ENCODE data around the gene TRIM24. TPM values are rescaled to one million over a fixed set of nuclear protein-coding genes. Genes with fewer than 3 reads are reported as not detected.

Gene TRIM24
- total and polyA plus RNA-seq, 2 of the 13 experiments (the other 11 are each of a cell fraction or from before 2014, with no cell fraction given) = 100 to 106 TPM

GRCh38 chr7:138565451-138566114, 105.5 kb downstream of the TRIM24 start (continued):
- no peak for TF ChIP-seq NFAT5 (CRISPR knock-in tag; IDR thresholded peaks at IDR 0.05)
- peak; percentile 67; the same call in 1 of the 2 replicates for TF ChIP-seq MEIS1 (CRISPR knock-in tag; IDR thresholded peaks at IDR 0.05; ENCODE audit: borderline replicate concordance)
- TF ChIP-seq HNRNPL (IDR thresholded peaks at IDR 0.05; ENCODE audit: low read depth, low read length) = no peak
- peak; percentile 86 for TF ChIP-seq ZMYM4 (CRISPR knock-in tag; IDR thresholded peaks at IDR 0.05)
- TF ChIP-seq NFE2 (CRISPR knock-in tag; IDR thresholded peaks at IDR 0.05) = no peak
- no peak for TF ChIP-seq ZNF775 (CRISPR knock-in tag; IDR thresholded peaks at IDR 0.05; ENCODE audit: borderline replicate concordance)
- TF ChIP-seq HNRNPH1 (optimal IDR thresholded peaks at IDR 0.05; ENCODE audit: low read depth, low read length) = no peak
- TF ChIP-seq ZNF224 (CRISPR knock-in tag; IDR thresholded peaks at IDR 0.05) = no peak
- TF ChIP-seq ZBTB42 (CRISPR knock-in tag; IDR thresholded peaks at IDR 0.05) = no peak
- no peak for TF ChIP-seq BRCA1 (CRISPR knock-in tag; IDR thresholded peaks at IDR 0.05)
- no peak for TF ChIP-seq ZNF891 (CRISPR knock-in tag; IDR thresholded peaks at IDR 0.05)
- no peak for TF ChIP-seq NFE2L1 (CRISPR knock-in tag; IDR thresholded peaks at IDR 0.05; ENCODE audit: borderline replicate concordance)
- peak; percentile 48; the same call in 1 of the 2 replicates for TF ChIP-seq GABPB1 (CRISPR knock-in tag; IDR thresholded peaks at IDR 0.05)
- 0 out of 2 replicates have a peak, but pooled peaks have one; percentile 69 for TF ChIP-seq KLF11 (CRISPR knock-in tag; IDR thresholded peaks at IDR 0.05)
- TF ChIP-seq RORA (CRISPR knock-in tag; IDR thresholded peaks at IDR 0.05) = no peak
- no peak; the same call in 1 of the 2 replicates for TF ChIP-seq ZNF670 (CRISPR knock-in tag; IDR thresholded peaks at IDR 0.05; ENCODE audit: borderline replicate concordance)
- no peak for TF ChIP-seq ARHGAP35 (CRISPR knock-in tag; IDR thresholded peaks at IDR 0.05; ENCODE audit: borderline replicate concordance)
- no peak for TF ChIP-seq ZFP36 (IDR thresholded peaks at IDR 0.05; ENCODE audit: borderline replicate concordance, low read depth, low read length, partially characterized antibody)
- TF ChIP-seq HBP1 (CRISPR knock-in tag; IDR thresholded peaks at IDR 0.05; ENCODE audit: low read depth) = peak; percentile 71; the same call in 1 of the 2 replicates
- TF ChIP-seq KDM5A (IDR thresholded peaks at IDR 0.05; ENCODE audit: borderline replicate concordance, low read length) = no peak
- TF ChIP-seq ZNF335 (CRISPR knock-in tag; IDR thresholded peaks at IDR 0.05) = peak; percentile 32; the same call in 1 of the 2 replicates
- TF ChIP-seq GFI1 (CRISPR knock-in tag; IDR thresholded peaks at IDR 0.05; ENCODE audit: borderline replicate concordance) = peak; percentile 64; the same call in 1 of the 2 replicates
- TF ChIP-seq TBX3 (IDR thresholded peaks at IDR 0.05; ENCODE audit: borderline replicate concordance) = no peak
- TF ChIP-seq ZNF274 (CRISPR knock-in tag; IDR thresholded peaks at IDR 0.05) = no peak
- no peak for TF ChIP-seq TEAD2 (CRISPR knock-in tag; IDR thresholded peaks at IDR 0.05)
- no peak for TF ChIP-seq ZNF543 (CRISPR knock-in tag; IDR thresholded peaks at IDR 0.05)
